ENCODE data around the gene GLIS1.

- TF ChIP-seq CTCF (IDR thresholded peaks at IDR 0.05; ENCODE audit: borderline replicate concordance, extremely low read depth, low read length, poor library complexity, severe bottlenecking): no peak
- no peak for TF ChIP-seq EZH2 (IDR thresholded peaks at IDR 0.05; ENCODE audit: borderline replicate concordance, low read depth, low read length, severe bottlenecking)
Observed at GRCh38 chr1:53657531-53657805, 81.5 kb downstream of the GLIS1 start.

All from DND-41 (cell line).